ENCODE data around the gene NHLRC2.

GRCh38 chr10:113853578-113854012 is 866 bp upstream of the NHLRC2 start:
- TF ChIP-seq CTCF (IDR thresholded peaks at IDR 0.05 in 2 of 3, conservative IDR thresholded peaks at IDR 0.05 in 1 of 3; ENCODE audit: control insufficient read depth in 2 of 3, extremely low read depth in 1 of 3, insufficient read depth in 1 of 3, low read depth in 3 of 3, low read length in 3 of 3) (no peak), ASH2L (IDR thresholded peaks at IDR 0.05; ENCODE audit: borderline replicate concordance, low read depth) (no peak), SP1 (IDR thresholded peaks at IDR 0.05; ENCODE audit: low read depth, low read length) (no peak), POLR2AphosphoS5 (IDR thresholded peaks at IDR 0.05; ENCODE audit: low read length) (no peak), EP300 (IDR thresholded peaks at IDR 0.05; ENCODE audit: borderline replicate concordance in 1 of 2, control insufficient read depth in 1 of 2, low read depth in 2 of 2, low read length in 2 of 2) (no peak), EZH2 (IDR thresholded peaks at IDR 0.05; ENCODE audit: borderline replicate concordance, control insufficient read depth, low read depth, low read length) (no peak), NRF1 (conservative IDR thresholded peaks at IDR 0.05; ENCODE audit: low read depth, low read length) (no peak), TAF1 (IDR thresholded peaks at IDR 0.05; ENCODE audit: borderline replicate concordance, low read depth, low read length) (no peak)
